HepG2 (cell line): ENCODE measurements around the gene EPB41L5. TPM values are rescaled to one million over a fixed set of nuclear protein-coding genes. Genes with fewer than 3 reads are reported as not detected.

Experiments used
- ARID2 ChIP-seq: sonication (generic); formaldehyde crosslinking; IDR thresholded peaks from 2 replicates; pipeline ENCODE4 v1.8.1; 2022; ENCODE audit warnings: mild to moderate bottlenecking, missing genetic modification reagents, borderline replicate concordance
- ASH2L ChIP-seq: fragments of 300-600, 200-600 bp; sonication (generic); IDR thresholded peaks from 2 replicates; pipeline ENCODE4 v1.7.0; 2017; ENCODE audit warnings: low read depth, mild to moderate bottlenecking, moderate library complexity, mixed read lengths, low read length; ENCODE audit not compliant: insufficient read length
- CCAR2 ChIP-seq: fragments of 200-400 bp; formaldehyde crosslinking; optimal IDR thresholded peaks from 2 replicates; pipeline ENCODE3; 2018; ENCODE audit warnings: low read depth, mild to moderate bottlenecking, low read length, moderate library complexity
- JUND ChIP-seq: sonication (generic); formaldehyde crosslinking; IDR thresholded peaks from 2 replicates; pipeline ENCODE4 v1.8.0; 2022; ENCODE audit warnings: mild to moderate bottlenecking, missing genetic modification reagents
- KLF11 ChIP-seq: IDR thresholded peaks from 2 replicates; pipeline ENCODE4 v1.6.1; 2016; ENCODE audit warnings: missing compliant biosample characterization
- MXD4 ChIP-seq: IDR thresholded peaks from 2 replicates; pipeline ENCODE4 v1.6.1; 2016; ENCODE audit warnings: mild to moderate bottlenecking, missing biosample characterization, missing genetic modification reagents
- NBN ChIP-seq: fragments of 450-650 bp; conservative IDR thresholded peaks from 2 replicates; pipeline ENCODE4 v1.6.1; 2017
- NFIC ChIP-seq: IDR thresholded peaks from 2 replicates; pipeline ENCODE4 v1.6.1; 2012; ENCODE audit warnings: mild to moderate bottlenecking, low read length, inconsistent platforms
- RELA ChIP-seq: sonication (generic); formaldehyde crosslinking; IDR thresholded peaks from 2 replicates; pipeline ENCODE4 v1.4.0; 2020; ENCODE audit warnings: missing genetic modification reagents
- RNF219 ChIP-seq: sonication (generic); formaldehyde crosslinking; IDR thresholded peaks from 2 replicates; pipeline ENCODE4 v1.5.0; 2020; ENCODE audit warnings: mild to moderate bottlenecking, missing genetic modification reagents
- SUZ12 ChIP-seq: fragments of 150-350 bp; IDR thresholded peaks from 2 replicates; pipeline ENCODE4 v1.6.1; 2014; ENCODE audit warnings: low read depth, low read length
- TBP ChIP-seq: sonication (generic); formaldehyde crosslinking; IDR thresholded peaks from 2 replicates; pipeline ENCODE4 v1.5.0; 2020; ENCODE audit warnings: missing genetic modification reagents
- TEAD3 ChIP-seq: optimal IDR thresholded peaks from 2 replicates; pipeline ENCODE3; 2016; ENCODE audit warnings: borderline replicate concordance
- ZC3H13 ChIP-seq: sonication (generic); formaldehyde crosslinking; IDR thresholded peaks from 2 replicates; pipeline ENCODE4 v1.8.1; 2023; ENCODE audit warnings: mild to moderate bottlenecking, missing genetic modification reagents, moderate library complexity
- ZNF251 ChIP-seq: sonication (generic); formaldehyde crosslinking; IDR thresholded peaks from 2 replicates; pipeline ENCODE4 v1.9.0; 2021; ENCODE audit warnings: mild to moderate bottlenecking, missing genetic modification reagents
- ZNF281 ChIP-seq: sonication (generic); formaldehyde crosslinking; IDR thresholded peaks from 2 replicates; pipeline ENCODE4 v1.4.0; 2020; ENCODE audit warnings: missing genetic modification reagents, borderline replicate concordance
- ZNF33A ChIP-seq: sonication (generic); formaldehyde crosslinking; IDR thresholded peaks from 2 replicates; pipeline ENCODE4 v1.5.1; 2020; ENCODE audit warnings: missing genetic modification reagents, mild to moderate bottlenecking, moderate library complexity, borderline replicate concordance
- ZNF597 ChIP-seq: sonication (generic); formaldehyde crosslinking; IDR thresholded peaks from 2 replicates; pipeline ENCODE4 v1.5.0; 2020; ENCODE audit warnings: missing genetic modification reagents
- ZNF770 ChIP-seq: sonication (generic); formaldehyde crosslinking; IDR thresholded peaks from 2 replicates; pipeline ENCODE4 v1.5.0; 2020; ENCODE audit warnings: mild to moderate bottlenecking, missing genetic modification reagents
- ZNF816 ChIP-seq: sonication (generic); formaldehyde crosslinking; IDR thresholded peaks from 2 replicates; pipeline ENCODE4 v1.8.0; 2022; ENCODE audit warnings: missing genetic modification reagents, mild to moderate bottlenecking, borderline replicate concordance
- polyA plus RNA-seq, 8 experiments: library from polyadenylated mRNA; depleted of rRNA in 3 of 8; stranded (reverse) in 7 of 8; unstranded in 1 of 8; fragments of >200 nt; fragmentation: Illumina TruSeq in 4 of 8; extraction: Trizol in 4 of 8; gene quantifications; 2 replicates each; pipeline versions ENCODE4 v1.2.1 to v1.2.3, GENCODE V29; 2011 to 2016; ENCODE audit warnings: low read depth in 4 of 8, missing spikeins in 1 of 8, mixed read lengths in 1 of 8; ENCODE audit not compliant: insufficient read depth in 1 of 8
- total RNA-seq, 5 experiments: library from RNA; depleted of rRNA; stranded (reverse); fragments of >200 nt; fragmentation: Illumina TruSeq; extraction: Trizol; gene quantifications; 2 replicates each; pipeline ENCODE4 v1.2.3, GENCODE V29; 2016; ENCODE audit warnings: low read depth in 1 of 5

EPB41L5 gene
- total and polyA plus RNA-seq, 2 of the 13 experiments (the other 11 are each of a cell fraction or from before 2014, with no cell fraction given) = 40.5 to 47.5 TPM

GRCh38 chr2:120013597-120014223, 833 bp downstream of the EPB41L5 start (continued):
- TF ChIP-seq ZNF597 (CRISPR knock-in tag) (0 out of 2 replicates have a peak, but pooled peaks have one; percentile 0), ZNF816 (CRISPR knock-in tag) (0 out of 2 replicates have a peak, but pooled peaks have one; percentile 31), KLF11 (CRISPR knock-in tag) (0 out of 2 replicates have a peak, but pooled peaks have one; percentile 51), MXD4 (CRISPR knock-in tag) (0 out of 2 replicates have a peak, but pooled peaks have one; percentile 14), ASH2L (peak; percentile 16), ZNF33A (CRISPR knock-in tag) (0 out of 2 replicates have a peak, but pooled peaks have one; percentile 48), NBN (no peak), CCAR2 (no peak), ZNF251 (no peak), RELA (CRISPR knock-in tag) (0 out of 2 replicates have a peak, but pooled peaks have one; percentile 22), JUND (0 out of 2 replicates have a peak, but pooled peaks have one; percentile 0), NFIC (peak; percentile 21; the same call in 1 of the 2 replicates), SUZ12 (no peak), ZNF281 (CRISPR knock-in tag) (peak; percentile 79), ZNF770 (CRISPR knock-in tag) (0 out of 2 replicates have a peak, but pooled peaks have one; percentile 3), TBP (no peak), RNF219 (CRISPR knock-in tag) (peak; percentile 71; the same call in 1 of the 2 replicates), TEAD3 (CRISPR knock-in tag) (peak; percentile 3), ZC3H13 (CRISPR knock-in tag) (no peak), ARID2 (CRISPR knock-in tag) (peak; percentile 65; the same call in 1 of the 2 replicates)
